Measurements from ENCODE around the gene FKBP14. TPM values are rescaled to one million over a fixed set of nuclear protein-coding genes. Genes with fewer than 3 reads are reported as not detected.
"Not testable (repeated sequence)": the region's sequence is repeated elsewhere in the genome, so short reads cannot be mapped to it uniquely, and the experiment has no call there.

Gene FKBP14
- total RNA-seq, 1 experiment from 2014 or later = 42.9 TPM

DNA sequence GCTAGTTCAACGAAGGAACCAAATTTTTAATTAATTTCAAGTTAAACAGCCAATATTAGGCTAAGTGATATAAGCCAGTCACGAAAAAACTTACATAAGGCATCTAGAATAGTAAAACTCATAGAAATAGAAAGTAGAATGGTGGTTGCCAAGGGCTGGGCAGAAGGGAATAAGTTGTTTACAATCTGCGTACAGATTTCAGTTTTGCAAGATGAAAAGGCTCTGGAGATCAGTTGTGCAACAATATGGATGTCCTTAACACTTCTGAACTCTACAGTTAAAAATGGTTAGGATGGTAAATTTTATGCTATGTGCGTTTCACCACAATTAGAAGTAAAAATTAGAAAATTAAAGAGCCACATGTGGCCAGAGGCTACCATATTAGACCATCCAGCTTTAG is 50.2 kb downstream of the FKBP14 start:
- DNase-seq (ENCODE audit: low read depth, low spot score) = no peak
- in situ Hi-C loops (cut with HindIII; ENCODE audit: low pct_unique_long_range_greater_than_20kb, low sequenced_read_pairs) = no loop called here

DNA sequence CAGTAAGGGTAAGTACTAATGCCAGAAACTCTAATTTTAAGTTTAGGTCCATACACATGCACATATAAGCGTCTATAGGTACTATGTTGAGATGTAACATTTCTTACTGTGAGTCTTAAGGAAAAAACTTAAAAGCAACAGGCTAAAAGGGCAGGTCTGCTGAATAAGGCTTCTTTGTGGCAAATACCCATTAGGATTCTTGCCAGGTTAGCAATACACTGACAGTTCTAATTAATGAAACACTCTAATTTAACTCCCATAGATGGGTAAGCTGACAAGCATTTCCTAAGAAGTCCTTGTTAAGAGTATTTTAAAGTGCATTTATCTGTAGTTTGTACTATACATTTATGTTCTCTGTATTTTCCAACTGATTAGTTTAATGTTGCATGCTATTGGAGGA is 50.9 kb downstream of the FKBP14 start:
- no peak for DNase-seq (ENCODE audit: low read depth, low spot score)
- in situ Hi-C loops (cut with HindIII; ENCODE audit: low pct_unique_long_range_greater_than_20kb, low sequenced_read_pairs) = no loop called here

DNA sequence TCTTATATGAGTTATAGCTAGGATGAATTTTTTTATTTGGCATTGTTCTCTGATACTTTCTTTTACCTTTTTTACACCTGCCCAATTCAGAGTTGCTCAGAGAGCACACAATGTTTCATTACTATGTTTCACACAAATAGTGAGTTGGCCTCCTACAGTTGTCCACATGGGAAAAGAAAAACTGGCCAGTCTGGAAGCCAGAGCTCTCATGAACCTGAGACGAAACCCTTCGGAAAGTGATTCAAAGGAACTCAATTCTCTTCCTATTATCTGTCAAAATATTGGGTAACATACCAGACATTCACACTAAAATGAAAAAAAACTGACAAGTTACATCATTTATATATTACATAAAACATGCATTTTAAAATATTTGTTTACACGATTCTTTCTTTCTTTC is 52.2 kb downstream of the FKBP14 start:
- no peak for DNase-seq (ENCODE audit: low read depth, low spot score)
- in situ Hi-C loops (cut with HindIII; ENCODE audit: low pct_unique_long_range_greater_than_20kb, low sequenced_read_pairs) = no loop called here

DNA sequence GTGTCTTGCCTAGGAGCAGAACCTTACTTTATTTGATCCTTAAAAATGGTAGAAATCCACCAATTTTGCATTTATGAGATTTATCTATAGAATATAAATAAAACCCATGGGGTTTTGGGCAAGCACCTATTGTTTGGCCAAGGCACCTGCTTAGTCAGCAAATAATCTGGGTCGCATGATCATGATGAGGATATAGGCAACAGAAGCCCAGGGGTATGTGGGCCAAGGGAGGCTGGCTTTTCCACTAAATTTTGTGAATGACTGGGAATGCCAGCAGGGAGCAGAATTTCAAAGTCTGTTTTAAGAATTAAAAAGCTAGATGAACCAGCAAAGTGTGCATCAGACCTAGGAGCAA is 54.2 kb downstream of the FKBP14 start:
- in situ Hi-C loops (cut with HindIII; ENCODE audit: low pct_unique_long_range_greater_than_20kb, low sequenced_read_pairs) = no loop called here
- no peak for DNase-seq (ENCODE audit: low read depth, low spot score)

DNA sequence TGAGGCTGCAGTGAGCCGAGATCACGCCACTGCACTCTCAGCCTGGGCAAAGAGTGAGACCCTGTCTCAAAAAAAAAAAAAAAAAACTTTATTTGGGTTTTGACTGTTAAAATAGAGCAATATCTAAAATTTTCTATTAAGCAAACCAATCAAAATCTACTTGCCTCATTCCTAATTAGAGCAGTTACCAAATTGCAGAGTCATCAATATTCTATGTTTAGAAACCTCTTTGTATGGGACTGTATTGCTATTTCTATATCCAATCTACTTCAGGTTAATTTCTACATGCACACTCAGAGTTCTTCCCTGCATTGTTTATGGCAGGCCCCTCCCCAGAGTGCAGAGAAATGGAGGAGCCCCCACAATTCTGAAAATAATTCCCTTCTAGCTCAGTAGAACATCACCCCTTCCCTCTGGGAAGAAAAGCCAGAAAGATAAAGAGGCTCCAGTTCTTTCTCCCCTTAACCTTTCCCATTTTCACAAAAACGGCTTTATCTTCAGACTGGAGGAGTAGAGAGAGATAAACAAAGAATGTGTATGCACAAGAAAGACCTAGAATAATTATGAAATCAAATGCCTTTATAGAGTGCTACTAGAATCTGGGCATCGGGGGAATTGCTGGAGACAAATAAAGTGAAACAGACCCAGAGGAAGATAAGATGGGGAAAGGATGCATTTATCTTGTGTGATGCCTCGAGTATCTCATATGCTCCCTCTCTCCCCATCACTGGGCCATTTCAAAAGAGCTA is 54.8 kb downstream of the FKBP14 start:
- in situ Hi-C loops (cut with HindIII; ENCODE audit: low pct_unique_long_range_greater_than_20kb, low sequenced_read_pairs) = no loop called here
- DNase-seq (ENCODE audit: low read depth, low spot score) = peak; percentile 14

DNA sequence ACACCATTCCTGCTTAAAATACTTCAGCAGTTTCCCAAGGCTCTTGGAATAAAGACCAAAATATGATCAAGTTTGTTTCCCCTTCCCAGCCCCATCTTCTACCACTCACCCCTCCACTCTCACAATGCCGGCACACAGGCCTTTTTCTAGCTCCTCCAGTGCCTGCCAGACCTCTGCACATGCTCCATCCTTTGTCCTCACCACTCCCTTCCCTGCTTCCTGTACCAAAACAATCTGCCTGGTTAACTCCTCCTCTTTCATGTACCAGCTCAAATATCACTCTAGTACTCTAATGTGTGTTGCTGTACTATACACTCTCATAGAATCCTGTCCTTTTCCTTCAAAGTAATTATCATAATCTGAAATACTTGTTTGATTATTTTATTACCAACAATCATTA is 56.3 kb downstream of the FKBP14 start:
- no peak for DNase-seq (ENCODE audit: low read depth, low spot score)

DNA sequence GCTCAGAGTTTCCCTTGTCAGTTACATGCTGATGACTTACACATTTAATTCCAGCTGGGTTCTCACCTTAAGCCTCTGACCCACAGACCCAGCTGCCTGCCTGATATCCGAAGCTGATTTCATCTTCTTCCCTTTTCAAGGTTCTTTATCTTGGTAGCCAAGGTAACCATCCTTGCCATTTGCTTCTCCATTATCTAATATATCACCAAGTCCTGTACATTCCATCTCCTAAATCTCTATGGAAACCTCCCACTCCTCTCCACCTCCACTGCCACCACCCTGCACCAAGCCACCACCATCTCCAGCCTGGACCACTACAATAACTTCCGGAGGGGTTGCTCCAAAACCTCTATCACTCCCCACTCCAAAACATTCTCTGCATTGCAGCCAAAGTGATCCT is 56.8 kb downstream of the FKBP14 start:
- DNase-seq (ENCODE audit: low read depth, low spot score) = no peak
- in situ Hi-C loops (cut with HindIII; ENCODE audit: low pct_unique_long_range_greater_than_20kb, low sequenced_read_pairs) = no loop called here

More for the DNA sequence above, 56.3 kb downstream of the FKBP14 start:
- in situ Hi-C loops (cut with HindIII; ENCODE audit: low pct_unique_long_range_greater_than_20kb, low sequenced_read_pairs) = no loop called here

DNA sequence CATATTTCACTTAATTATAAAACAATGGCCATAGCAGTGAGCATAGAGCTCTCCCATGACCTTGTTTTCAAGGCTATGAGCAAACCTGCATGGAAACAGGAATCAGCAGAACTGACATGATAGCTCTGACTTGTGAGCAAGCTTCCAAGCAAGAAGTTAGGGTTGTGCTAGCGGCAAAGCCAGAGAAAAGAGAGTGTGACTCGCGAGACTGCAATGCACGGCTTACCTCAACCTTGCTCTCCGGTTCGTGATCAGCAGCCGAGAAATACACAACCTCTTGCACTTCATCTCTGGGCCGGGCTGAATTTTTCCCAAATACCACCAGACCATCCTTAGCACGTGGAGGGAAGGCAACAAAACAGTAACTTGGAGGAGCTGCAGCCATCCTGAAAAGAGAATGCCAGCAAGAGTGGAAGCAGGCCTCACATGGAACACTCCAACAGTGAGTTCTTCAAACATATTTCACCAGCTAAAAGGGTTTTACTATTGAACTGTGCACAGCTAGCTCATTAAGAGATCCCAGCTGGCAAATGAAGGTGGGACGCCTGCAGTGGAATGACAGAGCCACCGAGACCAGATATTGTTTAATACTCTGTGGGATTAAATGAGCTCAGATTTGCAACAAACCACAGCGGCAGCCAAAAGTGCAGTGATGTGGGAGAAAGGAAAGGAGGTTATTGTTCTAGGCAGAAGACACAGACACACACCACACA is 57.7 kb downstream of the FKBP14 start:
- no peak for DNase-seq (ENCODE audit: low read depth, low spot score)
- in situ Hi-C loops (cut with HindIII; ENCODE audit: low pct_unique_long_range_greater_than_20kb, low sequenced_read_pairs) = no loop called here

DNA sequence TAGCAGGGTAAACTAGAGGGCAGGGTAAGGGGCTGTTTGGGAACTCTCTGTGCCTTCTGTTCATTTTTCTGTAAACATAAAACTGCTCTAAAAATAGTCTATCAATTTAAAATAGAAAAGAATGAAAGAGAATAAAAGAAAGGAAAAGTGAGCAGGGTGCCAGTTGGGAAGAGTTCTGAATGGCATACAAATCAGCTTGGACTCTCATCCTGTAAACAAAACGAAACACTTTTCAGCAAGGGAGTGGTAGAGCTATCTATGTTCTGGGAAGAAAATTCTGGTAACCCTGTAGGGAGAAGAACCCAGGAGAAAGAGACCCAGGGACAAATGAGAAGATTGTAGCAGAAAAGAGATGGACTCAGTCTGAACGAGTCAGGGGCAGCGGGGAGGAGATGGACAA is 61.5 kb downstream of the FKBP14 start:
- in situ Hi-C loops (cut with HindIII; ENCODE audit: low pct_unique_long_range_greater_than_20kb, low sequenced_read_pairs) = no loop called here
- no peak for DNase-seq (ENCODE audit: low read depth, low spot score)

DNA sequence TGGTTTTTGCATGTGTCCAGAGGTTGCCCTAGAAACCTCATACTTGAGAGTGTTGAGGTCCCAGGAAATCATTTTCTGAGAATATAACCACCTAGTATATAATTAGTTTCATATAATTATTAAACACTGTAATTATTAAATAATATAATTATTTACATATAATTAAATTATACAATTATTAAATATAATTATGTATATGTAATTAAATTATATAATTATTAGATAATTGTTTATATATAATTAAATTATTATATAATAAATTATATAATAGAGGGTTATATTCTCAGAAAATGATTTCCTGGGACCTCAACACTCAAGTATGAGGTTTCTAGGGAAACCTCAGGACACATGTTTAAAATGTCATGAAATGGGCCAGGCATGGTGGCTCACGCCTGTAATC is 64.5 kb downstream of the FKBP14 start:
- in situ Hi-C loops (cut with HindIII; ENCODE audit: low pct_unique_long_range_greater_than_20kb, low sequenced_read_pairs) = no loop called here
- DNase-seq (ENCODE audit: low read depth, low spot score) = no peak

DNA sequence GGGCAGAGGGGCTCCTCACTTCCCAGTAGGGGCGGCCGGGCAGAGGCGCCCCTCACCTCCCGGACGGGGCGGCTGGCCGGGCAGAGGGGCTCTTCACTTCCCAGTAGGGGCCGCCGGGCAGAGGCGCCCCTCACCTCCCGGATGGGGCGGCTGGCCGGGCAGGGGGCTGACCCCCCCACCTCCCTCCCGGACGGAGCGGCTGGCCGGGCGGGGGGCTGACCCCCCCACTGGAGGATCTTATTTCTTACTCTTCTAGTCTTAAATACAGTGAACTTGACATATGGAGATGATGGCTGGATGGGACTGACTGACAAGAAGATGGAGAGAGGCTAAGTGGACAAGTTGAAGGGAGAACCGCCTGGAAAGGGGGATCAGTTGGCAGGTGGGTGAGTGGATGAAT is 64.9 kb downstream of the FKBP14 start:
- DNase-seq (ENCODE audit: low read depth, low spot score); in situ Hi-C loops (cut with HindIII; ENCODE audit: low pct_unique_long_range_greater_than_20kb, low sequenced_read_pairs): not testable (repeated sequence)

Other genes starting within 250 kb of the FKBP14 start
- 3.6 and 4.1 TPM in 2 replicates for gene WIPF3, start 220.2 kb downstream of the FKBP14 start, total RNA-seq (2014; rRNA removed; shearing (Covaris generic))
- gene SCRN1, start 36.9 kb downstream of the FKBP14 start, total RNA-seq (2014; rRNA removed; shearing (Covaris generic)) = 62.1 and 64.5 TPM in 2 replicates
- 18.6 and 20.6 TPM in 2 replicates for gene PLEKHA8, start 1.7 kb upstream of the FKBP14 start, total RNA-seq (2014; rRNA removed; shearing (Covaris generic))
- gene MTURN, start 108.3 kb upstream of the FKBP14 start, total RNA-seq (2014; rRNA removed; shearing (Covaris generic)) = 99.2 and 112 TPM in 2 replicates

Data from SK-MEL-5 (cell line).